Measurements from ENCODE around the gene NCAN. TPM values are rescaled to one million over a fixed set of nuclear protein-coding genes. Genes with fewer than 3 reads are reported as not detected.

NCAN gene
- total and polyA plus RNA-seq, 2 of the 8 experiments (the other 6 are each of a cell fraction or from before 2014, with no cell fraction given): 2.7 TPM

- no peak for TF ChIP-seq CTCF (IDR thresholded peaks at IDR 0.05; ENCODE audit: control extremely low read depth in 1 of 3, insufficient read depth in 1 of 3, low read depth in 1 of 3, low read length in 3 of 3)
- no peak for TF ChIP-seq RBBP5 (IDR thresholded peaks at IDR 0.05; ENCODE audit: borderline replicate concordance, low read depth, low read length)
- no peak for TF ChIP-seq BRCA1 (IDR thresholded peaks at IDR 0.05; ENCODE audit: low read depth, low read length)
- no peak for TF ChIP-seq TCF12 (IDR thresholded peaks at IDR 0.05; ENCODE audit: low read depth, low read length)
These were observed 64.6 kb downstream of the NCAN start (continued) for GRCh38 chr19:19276386-19276785.
